MM.1S (cell line): ENCODE results near the gene HIBCH.

Experiments
- DNase-seq: peaks from one replicate; pipeline ENCODE4 v3.0.0-alpha.2; 2015
- H2AFZ ChIP-seq: fragments of 300-600 bp; sonication (generic); 2 replicates; pipeline ENCODE4 v1.6.0; 2016; ENCODE audit warnings: antibody characterized with exemption, low read length
- H3F3A ChIP-seq: fragments of 300-600 bp; sonication (generic); 2 replicates; pipeline ENCODE4 v1.6.1; 2016; ENCODE audit warnings: mild to moderate bottlenecking, antibody characterized with exemption, low read length, moderate library complexity, mixed read lengths; ENCODE audit not compliant: insufficient read depth
- H3K27ac ChIP-seq: fragments of 300-600 bp; sonication (generic); 2 replicates; pipeline ENCODE4 v1.5.1; 2016; ENCODE audit warnings: mild to moderate bottlenecking, low read length
- H3K27me3 ChIP-seq: fragments of 300-600 bp; sonication (generic); replicated peaks from 2 replicates; pipeline ENCODE4 v1.6.0; 2016; ENCODE audit warnings: low read length; ENCODE audit not compliant: insufficient read depth
- H3K36me3 ChIP-seq: fragments of 300-600 bp; sonication (generic); replicated peaks from 2 replicates; pipeline ENCODE4 v1.6.1; 2016; ENCODE audit warnings: mild to moderate bottlenecking, low read length, mixed read lengths; ENCODE audit not compliant: insufficient read depth
- H3K4me1 ChIP-seq: fragments of 300-600 bp; sonication (generic); 2 replicates; pipeline ENCODE4 v1.6.1; 2016; ENCODE audit warnings: low read length, mixed read lengths
- H3K4me2 ChIP-seq: fragments of 300-600 bp; sonication (generic); 2 replicates; pipeline ENCODE4 v1.6.0; 2016; ENCODE audit warnings: low read depth, low read length
- H3K4me3 ChIP-seq: fragments of 300-600 bp; sonication (generic); 2 replicates; pipeline ENCODE4 v1.5.1; 2016; ENCODE audit warnings: low read length, mixed read lengths
- H3K79me2 ChIP-seq: fragments of 300-600 bp; sonication (generic); 2 replicates; pipeline ENCODE4 v1.6.1; 2016; ENCODE audit warnings: mixed run types, low read length, mixed read lengths
- H3K9ac ChIP-seq: fragments of 300-600 bp; sonication (generic); 2 replicates; pipeline ENCODE4 v1.6.1; 2016; ENCODE audit warnings: low read length, mixed read lengths
- H3K9me2 ChIP-seq: fragments of 300-600 bp; sonication (generic); replicated peaks from 2 replicates; pipeline ENCODE4 v1.6.1; 2016; ENCODE audit warnings: mild to moderate bottlenecking, low read length, mixed read lengths; ENCODE audit not compliant: insufficient read depth
- H3K9me3 ChIP-seq: fragments of 300-600 bp; sonication (generic); replicated peaks from 2 replicates; pipeline ENCODE4 v1.6.1; 2016; ENCODE audit warnings: mild to moderate bottlenecking, low read length, mixed read lengths; ENCODE audit not compliant: insufficient read depth
- H4K20me1 ChIP-seq: fragments of 300-600 bp; sonication (generic); 2 replicates; pipeline ENCODE4 v1.6.1; 2016; ENCODE audit warnings: mild to moderate bottlenecking, low read length, moderate library complexity, mixed read lengths; ENCODE audit not compliant: insufficient read depth
- CTCF ChIP-seq: fragments of 300-600 bp; sonication (generic); IDR thresholded peaks from 2 replicates; pipeline ENCODE4 v1.5.1; 2016; ENCODE audit warnings: antibody characterized with exemption, low read length, mixed read lengths
- EZH2 ChIP-seq: fragments of 300-600 bp; sonication (generic); optimal IDR thresholded peaks from 2 replicates; pipeline ENCODE3; 2017; ENCODE audit warnings: low read depth, mild to moderate bottlenecking, antibody characterized with exemption, low read length, mixed read lengths
- EZH2phosphoT487 ChIP-seq: fragments of 300-600 bp; sonication (generic); IDR thresholded peaks from 2 replicates; pipeline ENCODE4 v1.6.1; 2018; ENCODE audit warnings: antibody characterized with exemption, low read length

Gene HIBCH

GRCh38 chr2:190308031-190308430 is 11.6 kb downstream of the HIBCH start:
- Histone ChIP-seq H3K27me3 (no peaks in the 10 kb centered on the region), H3K4me3 (no peak overlapping the region), H3K9me2 (no peaks in the 10 kb centered on the region), H3K9me3 (no peaks in the 10 kb centered on the region), H3K9ac (no peak overlapping the region), H3K27ac (no peak overlapping the region), H4K20me1 (no peaks in the 10 kb centered on the region), H3K4me1 (no peaks in the 10 kb centered on the region), H3F3A (no peaks in the 10 kb centered on the region), H2AFZ (no peak overlapping the region), H3K36me3 (no peaks in the 10 kb centered on the region), H3K79me2 (peaks cover 7% of the 10 kb centered on the region; the same call in 1 of the 2 replicates), H3K4me2 (no peak overlapping the region)
- no peak for DNase-seq
- no peak for TF ChIP-seq CTCF
- TF ChIP-seq EZH2 = no peak
- TF ChIP-seq EZH2phosphoT487 = no peak

- H4K20me1 ChIP-seq = no peaks in the 10 kb centered on the region
- no peak overlapping the region for H3K9ac ChIP-seq
- no peaks in the 10 kb centered on the region for H3K9me3 ChIP-seq
- H3K27me3 ChIP-seq = no peaks in the 10 kb centered on the region
- no peak for DNase-seq
- H3K9me2 ChIP-seq = no peaks in the 10 kb centered on the region
- no peaks in the 10 kb centered on the region for H3K79me2 ChIP-seq
- no peaks in the 10 kb centered on the region for H3K36me3 ChIP-seq
- no peaks in the 10 kb centered on the region for H3F3A ChIP-seq
- H3K4me1 ChIP-seq = no peaks in the 10 kb centered on the region
- no peak for TF ChIP-seq EZH2
- TF ChIP-seq CTCF = no peak
- no peak for TF ChIP-seq EZH2phosphoT487
- H3K4me2 ChIP-seq = no peak overlapping the region
- no peak overlapping the region for H2AFZ ChIP-seq
- H3K4me3 ChIP-seq = no peak overlapping the region
- no peak overlapping the region for H3K27ac ChIP-seq
Measured at GRCh38 chr2:190304404-190304803, 15.2 kb downstream of the HIBCH start.

- Histone ChIP-seq H3K9me3 (no peaks in the 10 kb centered on the region), H3K9me2 (no peaks in the 10 kb centered on the region), H3K4me3 (no peak overlapping the region), H4K20me1 (no peaks in the 10 kb centered on the region), H3K36me3 (no peaks in the 10 kb centered on the region), H3K4me2 (no peak overlapping the region), H3K79me2 (no peaks in the 10 kb centered on the region), H3F3A (no peaks in the 10 kb centered on the region), H3K27ac (no peak overlapping the region), H2AFZ (no peak overlapping the region), H3K4me1 (no peaks in the 10 kb centered on the region), H3K9ac (no peak overlapping the region), H3K27me3 (no peaks in the 10 kb centered on the region)
- no peak for DNase-seq
- no peak for TF ChIP-seq CTCF
- TF ChIP-seq EZH2 = no peak
- no peak for TF ChIP-seq EZH2phosphoT487
Measured at GRCh38 chr2:190303647-190304046, 16.0 kb downstream of the HIBCH start.
